Naive thymus-derived CD4-positive, alpha-beta T cell (primary cell): Measurements from ENCODE around the gene BNIPL. TPM values are rescaled to one million over a fixed set of nuclear protein-coding genes. Genes with fewer than 3 reads are reported as not detected.

ENCODE experiments used
- ATAC-seq: fragments of 150-1000 bp; cut with Tn5 transposase; 2 replicates; pipeline ENCODE4 v1.10.0; 2021; ENCODE audit warnings: mild to moderate bottlenecking, moderate library complexity
- CTCF ChIA-PET: fragments of 350-600 bp; sonication (Branson Sonifier 250); formaldehyde crosslinking; loops from one replicate; lab custom pipeline; 2021; ENCODE audit warnings: antibody characterized with exemption; lab: Charles Lee
- POLR2A ChIA-PET: fragments of 350-600 bp; sonication (Branson Sonifier 250); formaldehyde crosslinking; loops from one replicate; lab custom pipeline; 2021; ENCODE audit warnings: antibody characterized with exemption, inconsistent platforms; lab: Charles Lee
- DNase-seq, 9 donors: peaks; one replicate each; pipeline versions ENCODE4 v3.0.0 to v3.0.0-alpha.2; 2020 to 2022; ENCODE audit warnings: mixed read lengths in 1 of 9
- H3K27ac ChIP-seq: one replicate; pipeline ENCODE4 v1.7.0; 2013; ENCODE audit warnings: mild to moderate bottlenecking, low read depth, low read length, moderate library complexity
- H3K27me3 ChIP-seq, 2 donors: one replicate each; pipeline ENCODE4 v1.7.0; 2013; ENCODE audit warnings: low read length in 2 of 2, mild to moderate bottlenecking in 2 of 2, moderate library complexity in 2 of 2; ENCODE audit not compliant: control insufficient read depth in 2 of 2, insufficient read depth in 2 of 2
- H3K36me3 ChIP-seq, 3 experiments: 1 replicate in 2 of 3; 2 replicates in 1 of 3; pipeline ENCODE4 v1.7.0; 2013; ENCODE audit warnings: low read length in 3 of 3, mild to moderate bottlenecking in 3 of 3, moderate library complexity in 1 of 3; ENCODE audit not compliant: insufficient read depth in 3 of 3, control insufficient read depth in 2 of 3
- H3K4me1 ChIP-seq, 2 donors: one replicate each; pipeline ENCODE4 v1.7.0; 2013; ENCODE audit warnings: low read length in 2 of 2, mild to moderate bottlenecking in 2 of 2, moderate library complexity in 1 of 2; ENCODE audit not compliant: control insufficient read depth in 2 of 2, insufficient read depth in 2 of 2
- H3K4me3 ChIP-seq: 2 replicates; pipeline ENCODE4 v1.7.0; 2013; ENCODE audit warnings: mild to moderate bottlenecking, low read length
- H3K9me3 ChIP-seq, 3 experiments: 1 replicate in 2 of 3; 2 replicates in 1 of 3; pipeline ENCODE4 v1.7.0; 2013; ENCODE audit warnings: low read length in 3 of 3; ENCODE audit not compliant: control insufficient read depth in 2 of 3
- H3K27ac Mint-ChIP-seq, 9 donors: one replicate each; pipeline ENCODE4 v1.8.0; 2020 to 2022; ENCODE audit warnings: mixed read lengths in 9 of 9, mild to moderate bottlenecking in 8 of 9, moderate library complexity in 5 of 9, inconsistent platforms in 2 of 9
- H3K27me3 Mint-ChIP-seq, 5 donors: one replicate each; pipeline ENCODE4 v1.8.0; 2021 to 2022; ENCODE audit warnings: mixed read lengths in 5 of 5, mild to moderate bottlenecking in 1 of 5
- H3K36me3 Mint-ChIP-seq, 5 donors: one replicate each; pipeline ENCODE4 v1.8.0; 2020 to 2022; ENCODE audit warnings: mixed read lengths in 5 of 5, mild to moderate bottlenecking in 3 of 5, inconsistent platforms in 1 of 5
- H3K4me1 Mint-ChIP-seq, 7 donors: one replicate each; pipeline ENCODE4 v1.8.0; 2020 to 2022; ENCODE audit warnings: mixed read lengths in 7 of 7, mild to moderate bottlenecking in 3 of 7, inconsistent platforms in 1 of 7
- H3K4me3 Mint-ChIP-seq, 10 donors: one replicate each; pipeline ENCODE4 v1.8.0; 2020 to 2022; ENCODE audit warnings: mild to moderate bottlenecking in 10 of 10, mixed read lengths in 10 of 10, moderate library complexity in 6 of 10, inconsistent platforms in 2 of 10
- H3K9me3 Mint-ChIP-seq, 11 donors: one replicate each; pipeline ENCODE4 v1.8.0; 2020 to 2022; ENCODE audit warnings: mixed read lengths in 11 of 11, mild to moderate bottlenecking in 4 of 11, inconsistent platforms in 1 of 11, moderate library complexity in 1 of 11
- intact Hi-C, 2 donors: fragments of 100-400 bp; cut with micrococcal nuclease; formaldehyde crosslinking; loops; one replicate each; pipeline ENCODE4 v1.15.1; 2023
- polyA plus RNA-seq, 2 donors: library from polyadenylated mRNA; unstranded; fragments of 300-500 nt; fragmentation: Illumina TruSeq; gene quantifications; one replicate each; pipeline ENCODE4 v1.2.3, GENCODE V29; 2021
- total RNA-seq, 6 experiments: library from RNA in 5 of 6; stranded (reverse) in 5 of 6; gene quantifications; 1 replicate in 5 of 6; 2 replicates in 1 of 6; pipeline ENCODE4 v1.2.3 and lab custom pipeline; 2021 to 2026

The BNIPL gene
- total and polyA plus RNA-seq, 7 experiments from 2014 or later = 0.08 to 9.4 (median 1.0) TPM

- Mint-ChIP-seq H3K27me3 (no peaks in the 10 kb centered on the region), H3K9me3 (no peaks in the 10 kb centered on the region), H3K4me1 (peaks cover 33 to 62% (median 59%) of the 10 kb centered on the region in 7 donors), H3K36me3 (peaks cover 9 to 50% (median 17%) of the 10 kb centered on the region in 5 donors), H3K4me3 (peak overlapping the region; percentile 40 to 100 (median 89)), H3K27ac (peak overlapping the region in 8 of 9 donors; percentile 92 to 97 (median 96))
- peak overlapping the region; percentile 77 for H3K27ac ChIP-seq
- intact Hi-C loops = loop anchor here (5.0 to 10.0 kb wide), 2 partner anchors 39 to 387 kb away; no protein-coding TSS in a partner anchor
- H3K36me3 ChIP-seq = peaks cover 0 to 56% (median 14%) of the 10 kb centered on the region in 3 experiments
- no peaks in the 10 kb centered on the region for H3K27me3 ChIP-seq
- ChIA-PET POLR2A (interaction anchor here (0.6 to 2.1 kb wide), 9 partner anchors 10 to 155 kb away, joined by 3 to 8 read pairs (median 4); partner anchors contain the start of genes CERS2 and TNFAIP8L2), CTCF (interaction anchor here (0.7 to 1.9 kb wide), 6 partner anchors 10 to 98 kb away, joined by 3 to 9 read pairs (median 5); no protein-coding TSS in a partner anchor)
- DNase-seq (no peak), ATAC-seq (no peak)
- no peaks in the 10 kb centered on the region for H3K9me3 ChIP-seq
- no peak overlapping the region for H3K4me3 ChIP-seq
- peaks cover 11 to 39% of the 10 kb centered on the region in 2 donors for H3K4me1 ChIP-seq
Measured at GRCh38 chr1:151001602-151002001, 34.8 kb upstream of the BNIPL start.

GRCh38 chr1:151002051-151002450 is 34.3 kb upstream of the BNIPL start:
- H3K4me3 Mint-ChIP-seq = peak overlapping the region; percentile 40 to 100 (median 89)

GRCh38 chr1:151002611-151003010 is 33.8 kb upstream of the BNIPL start:
- no peaks in the 10 kb centered on the region for H3K27me3 Mint-ChIP-seq
- H3K36me3 ChIP-seq = peaks cover 0 to 45% (median 14%) of the 10 kb centered on the region in 3 experiments
- peak overlapping the region; percentile 46 for H3K4me3 ChIP-seq
- peak overlapping the region; percentile 85 to 100 (median 96) for H3K4me3 Mint-ChIP-seq
- H3K9me3 ChIP-seq = no peaks in the 10 kb centered on the region
- intact Hi-C loops = loop anchor here (5.0 to 10.0 kb wide), 2 partner anchors 40 to 388 kb away; no protein-coding TSS in a partner anchor
- H3K36me3 Mint-ChIP-seq = peaks cover 6 to 41% (median 17%) of the 10 kb centered on the region in 5 donors
- ChIA-PET CTCF (interaction anchor here (0.7 to 1.6 kb wide), 4 partner anchors 27 to 237 kb away, joined by 3 to 6 read pairs (median 4); partner anchors contain the start of gene CTSS), POLR2A (interaction anchor here (0.9 to 4.5 kb wide), 8 partner anchors 7 to 52 kb away, joined by 3 to 20 read pairs (median 6); partner anchors contain the start of gene CERS2)
- peak overlapping the region; percentile 83 to 97 (median 96) for H3K27ac Mint-ChIP-seq
- peak overlapping the region; percentile 77 for H3K27ac ChIP-seq
- H3K27me3 ChIP-seq = no peaks in the 10 kb centered on the region
- no peaks in the 10 kb centered on the region for H3K9me3 Mint-ChIP-seq
- ATAC-seq = no peak
- no peak for DNase-seq
- peaks cover 43 to 72% (median 68%) of the 10 kb centered on the region in 7 donors for H3K4me1 Mint-ChIP-seq
- H3K4me1 ChIP-seq = peaks cover 21 to 49% of the 10 kb centered on the region in 2 donors

More at GRCh38 chr1:151002051-151002450, 34.3 kb upstream of the BNIPL start:
- H3K27me3 Mint-ChIP-seq = no peaks in the 10 kb centered on the region
- H3K27ac ChIP-seq = peak overlapping the region; percentile 77
- intact Hi-C loops = loop anchor here (5.0 to 10.0 kb wide), 2 partner anchors 40 to 387 kb away; no protein-coding TSS in a partner anchor
- DNase-seq = no peak
- CTCF ChIA-PET = interaction anchor here (0.7 to 1.4 kb wide), 5 partner anchors 23 to 88 kb away, joined by 3 to 9 read pairs (median 5); no protein-coding TSS in a partner anchor
- H3K4me1 ChIP-seq = peaks cover 16 to 43% of the 10 kb centered on the region in 2 donors
- peak overlapping the region in 8 of 9 donors; percentile 92 to 97 (median 96) for H3K27ac Mint-ChIP-seq
- H3K9me3 ChIP-seq = no peaks in the 10 kb centered on the region
- H3K27me3 ChIP-seq = no peaks in the 10 kb centered on the region
- H3K9me3 Mint-ChIP-seq = no peaks in the 10 kb centered on the region
- peaks cover 8 to 47% (median 17%) of the 10 kb centered on the region in 5 donors for H3K36me3 Mint-ChIP-seq
- no peak for ATAC-seq
- POLR2A ChIA-PET = interaction anchor here (0.6 to 2.1 kb wide), 9 partner anchors 9 to 60 kb away, joined by 3 to 8 read pairs (median 3); partner anchors contain the start of gene CERS2
- H3K4me1 Mint-ChIP-seq = peaks cover 37 to 66% (median 63%) of the 10 kb centered on the region in 7 donors
- peaks cover 0 to 51% (median 14%) of the 10 kb centered on the region in 3 experiments for H3K36me3 ChIP-seq
- H3K4me3 ChIP-seq = peak overlapping the region; percentile 46

- H3K4me3 Mint-ChIP-seq = peak overlapping the region; percentile 85 to 100 (median 96)
Measured at GRCh38 chr1:151003180-151003579, 33.2 kb upstream of the BNIPL start.

GRCh38 chr1:151005729-151006319 is 30.6 kb upstream of the BNIPL start:
- Histone ChIP-seq H3K9me3 (no peaks in the 10 kb centered on the region), H3K27ac (peak overlapping the region; percentile 96), H3K4me3 (peak overlapping the region; percentile 76), H3K4me1 (peaks cover 39 to 55% of the 10 kb centered on the region in 2 donors), H3K27me3 (no peaks in the 10 kb centered on the region), H3K36me3 (peaks cover 0 to 14% (median 5%) of the 10 kb centered on the region in 3 experiments)
- peaks cover 58 to 87% (median 83%) of the 10 kb centered on the region in 7 donors for H3K4me1 Mint-ChIP-seq
- DNase-seq (no peak), ATAC-seq (no peak)
- H3K9me3 Mint-ChIP-seq = no peaks in the 10 kb centered on the region
- H3K4me3 Mint-ChIP-seq = peak overlapping the region; percentile 91 to 100 (median 97)
- POLR2A ChIA-PET = interaction anchor here (0.5 to 4.5 kb wide), 20 partner anchors 8 to 1119 kb away, joined by 3 to 40 read pairs (median 6); partner anchors contain the start of genes ANXA9, C1orf56, CDC42SE1 and CERS2
- peak overlapping the region; percentile 92 to 99 (median 97) for H3K27ac Mint-ChIP-seq
- peaks cover 5 to 23% (median 11%) of the 10 kb centered on the region in 5 donors for H3K36me3 Mint-ChIP-seq
- CTCF ChIA-PET = interaction anchor here (0.6 to 3.5 kb wide), 12 partner anchors 11 to 240 kb away, joined by 3 to 30 read pairs (median 4); partner anchors contain the start of genes ANXA9, CERS2 and CTSS
- H3K27me3 Mint-ChIP-seq = no peaks in the 10 kb centered on the region
- intact Hi-C loops = loop anchor here (1.0 to 10.0 kb wide), 7 partner anchors 27 to 739 kb away; partner anchors contain the start of genes APH1A (in 1 of the 2), CERS2 (in 1 of the 2), PSMD4 (in 1 of the 2) and TNFAIP8L2 (in 1 of the 2)

More at GRCh38 chr1:151003180-151003579, 33.2 kb upstream of the BNIPL start:
- Histone ChIP-seq H3K4me1 (peaks cover 25 to 54% of the 10 kb centered on the region in 2 donors), H3K4me3 (peak overlapping the region; percentile 46), H3K27ac (peak overlapping the region; percentile 77), H3K9me3 (no peaks in the 10 kb centered on the region), H3K27me3 (no peaks in the 10 kb centered on the region), H3K36me3 (peaks cover 0 to 40% (median 14%) of the 10 kb centered on the region in 3 experiments)
- H3K27ac Mint-ChIP-seq = peak overlapping the region; percentile 83 to 97 (median 96)
- no peaks in the 10 kb centered on the region for H3K27me3 Mint-ChIP-seq
- ChIA-PET POLR2A (interaction anchor here (0.8 to 4.5 kb wide), 8 partner anchors 8 to 152 kb away, joined by 3 to 20 read pairs (median 5); partner anchors contain the start of gene C1orf56), CTCF (interaction anchor here (0.9 to 1.6 kb wide), 4 partner anchors 27 to 238 kb away, joined by 3 to 6 read pairs (median 4); partner anchors contain the start of gene CTSS)
- peaks cover 47 to 78% (median 74%) of the 10 kb centered on the region in 7 donors for H3K4me1 Mint-ChIP-seq
- peak in 5 of 9 donors; percentile 21 to 41 (median 40) for DNase-seq
- peak; percentile 12 for ATAC-seq
- intact Hi-C loops = loop anchor here (5.0 to 10.0 kb wide), 2 partner anchors 41 to 388 kb away; no protein-coding TSS in a partner anchor
- peaks cover 6 to 38% (median 16%) of the 10 kb centered on the region in 5 donors for H3K36me3 Mint-ChIP-seq
- no peaks in the 10 kb centered on the region for H3K9me3 Mint-ChIP-seq
